GM23338 (cell line): ENCODE data around the gene CFB.

ENCODE experiments used
- ETS1 ChIP-seq: IDR thresholded peaks from 2 replicates; pipeline ENCODE4 v1.6.1; 2016; ENCODE audit warnings: antibody characterized with exemption
- EZH2 ChIP-seq: fragments of 200-600 bp; sonication (generic); IDR thresholded peaks from one replicate; pipeline ENCODE4 v1.8.0; 2017; ENCODE audit warnings: antibody characterized with exemption, mild to moderate bottlenecking, low read depth; ENCODE audit not compliant: unreplicated experiment
- TF ChIP-seq, protein P1 (sequence below), 2 experiments: fragments of 200-600 bp in 1 of 2; sonication (generic) in 1 of 2; conservative IDR thresholded peaks; 2 replicates each; pipeline versions ENCODE4 v1.5.1 to v1.6.1; 2016 to 2017; ENCODE audit warnings: antibody characterized with exemption in 2 of 2, low read depth in 2 of 2, mild to moderate bottlenecking in 2 of 2, moderate library complexity in 1 of 2
- TF ChIP-seq, protein P2 (sequence below): IDR thresholded peaks from one replicate; pipeline ENCODE4 v1.6.1; 2018; ENCODE audit warnings: antibody characterized with exemption; ENCODE audit not compliant: unreplicated experiment
- TF ChIP-seq, protein P3 (sequence below): fragments of 250-450 bp; sonication (Bioruptor Pico); IDR thresholded peaks from 2 replicates; pipeline ENCODE4 v1.5.0; 2020; ENCODE audit warnings: mild to moderate bottlenecking, moderate library complexity

- TF ChIP-seq, protein P1, sequence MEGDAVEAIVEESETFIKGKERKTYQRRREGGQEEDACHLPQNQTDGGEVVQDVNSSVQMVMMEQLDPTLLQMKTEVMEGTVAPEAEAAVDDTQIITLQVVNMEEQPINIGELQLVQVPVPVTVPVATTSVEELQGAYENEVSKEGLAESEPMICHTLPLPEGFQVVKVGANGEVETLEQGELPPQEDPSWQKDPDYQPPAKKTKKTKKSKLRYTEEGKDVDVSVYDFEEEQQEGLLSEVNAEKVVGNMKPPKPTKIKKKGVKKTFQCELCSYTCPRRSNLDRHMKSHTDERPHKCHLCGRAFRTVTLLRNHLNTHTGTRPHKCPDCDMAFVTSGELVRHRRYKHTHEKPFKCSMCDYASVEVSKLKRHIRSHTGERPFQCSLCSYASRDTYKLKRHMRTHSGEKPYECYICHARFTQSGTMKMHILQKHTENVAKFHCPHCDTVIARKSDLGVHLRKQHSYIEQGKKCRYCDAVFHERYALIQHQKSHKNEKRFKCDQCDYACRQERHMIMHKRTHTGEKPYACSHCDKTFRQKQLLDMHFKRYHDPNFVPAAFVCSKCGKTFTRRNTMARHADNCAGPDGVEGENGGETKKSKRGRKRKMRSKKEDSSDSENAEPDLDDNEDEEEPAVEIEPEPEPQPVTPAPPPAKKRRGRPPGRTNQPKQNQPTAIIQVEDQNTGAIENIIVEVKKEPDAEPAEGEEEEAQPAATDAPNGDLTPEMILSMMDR (conservative IDR thresholded peaks at IDR 0.05; ENCODE audit: low read depth in 2 of 2) = no peak
- no peak for TF ChIP-seq EZH2
- TF ChIP-seq ETS1 = no peak
- TF ChIP-seq, protein P2, sequence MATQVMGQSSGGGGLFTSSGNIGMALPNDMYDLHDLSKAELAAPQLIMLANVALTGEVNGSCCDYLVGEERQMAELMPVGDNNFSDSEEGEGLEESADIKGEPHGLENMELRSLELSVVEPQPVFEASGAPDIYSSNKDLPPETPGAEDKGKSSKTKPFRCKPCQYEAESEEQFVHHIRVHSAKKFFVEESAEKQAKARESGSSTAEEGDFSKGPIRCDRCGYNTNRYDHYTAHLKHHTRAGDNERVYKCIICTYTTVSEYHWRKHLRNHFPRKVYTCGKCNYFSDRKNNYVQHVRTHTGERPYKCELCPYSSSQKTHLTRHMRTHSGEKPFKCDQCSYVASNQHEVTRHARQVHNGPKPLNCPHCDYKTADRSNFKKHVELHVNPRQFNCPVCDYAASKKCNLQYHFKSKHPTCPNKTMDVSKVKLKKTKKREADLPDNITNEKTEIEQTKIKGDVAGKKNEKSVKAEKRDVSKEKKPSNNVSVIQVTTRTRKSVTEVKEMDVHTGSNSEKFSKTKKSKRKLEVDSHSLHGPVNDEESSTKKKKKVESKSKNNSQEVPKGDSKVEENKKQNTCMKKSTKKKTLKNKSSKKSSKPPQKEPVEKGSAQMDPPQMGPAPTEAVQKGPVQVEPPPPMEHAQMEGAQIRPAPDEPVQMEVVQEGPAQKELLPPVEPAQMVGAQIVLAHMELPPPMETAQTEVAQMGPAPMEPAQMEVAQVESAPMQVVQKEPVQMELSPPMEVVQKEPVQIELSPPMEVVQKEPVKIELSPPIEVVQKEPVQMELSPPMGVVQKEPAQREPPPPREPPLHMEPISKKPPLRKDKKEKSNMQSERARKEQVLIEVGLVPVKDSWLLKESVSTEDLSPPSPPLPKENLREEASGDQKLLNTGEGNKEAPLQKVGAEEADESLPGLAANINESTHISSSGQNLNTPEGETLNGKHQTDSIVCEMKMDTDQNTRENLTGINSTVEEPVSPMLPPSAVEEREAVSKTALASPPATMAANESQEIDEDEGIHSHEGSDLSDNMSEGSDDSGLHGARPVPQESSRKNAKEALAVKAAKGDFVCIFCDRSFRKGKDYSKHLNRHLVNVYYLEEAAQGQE = no peak
- TF ChIP-seq, protein P3, sequence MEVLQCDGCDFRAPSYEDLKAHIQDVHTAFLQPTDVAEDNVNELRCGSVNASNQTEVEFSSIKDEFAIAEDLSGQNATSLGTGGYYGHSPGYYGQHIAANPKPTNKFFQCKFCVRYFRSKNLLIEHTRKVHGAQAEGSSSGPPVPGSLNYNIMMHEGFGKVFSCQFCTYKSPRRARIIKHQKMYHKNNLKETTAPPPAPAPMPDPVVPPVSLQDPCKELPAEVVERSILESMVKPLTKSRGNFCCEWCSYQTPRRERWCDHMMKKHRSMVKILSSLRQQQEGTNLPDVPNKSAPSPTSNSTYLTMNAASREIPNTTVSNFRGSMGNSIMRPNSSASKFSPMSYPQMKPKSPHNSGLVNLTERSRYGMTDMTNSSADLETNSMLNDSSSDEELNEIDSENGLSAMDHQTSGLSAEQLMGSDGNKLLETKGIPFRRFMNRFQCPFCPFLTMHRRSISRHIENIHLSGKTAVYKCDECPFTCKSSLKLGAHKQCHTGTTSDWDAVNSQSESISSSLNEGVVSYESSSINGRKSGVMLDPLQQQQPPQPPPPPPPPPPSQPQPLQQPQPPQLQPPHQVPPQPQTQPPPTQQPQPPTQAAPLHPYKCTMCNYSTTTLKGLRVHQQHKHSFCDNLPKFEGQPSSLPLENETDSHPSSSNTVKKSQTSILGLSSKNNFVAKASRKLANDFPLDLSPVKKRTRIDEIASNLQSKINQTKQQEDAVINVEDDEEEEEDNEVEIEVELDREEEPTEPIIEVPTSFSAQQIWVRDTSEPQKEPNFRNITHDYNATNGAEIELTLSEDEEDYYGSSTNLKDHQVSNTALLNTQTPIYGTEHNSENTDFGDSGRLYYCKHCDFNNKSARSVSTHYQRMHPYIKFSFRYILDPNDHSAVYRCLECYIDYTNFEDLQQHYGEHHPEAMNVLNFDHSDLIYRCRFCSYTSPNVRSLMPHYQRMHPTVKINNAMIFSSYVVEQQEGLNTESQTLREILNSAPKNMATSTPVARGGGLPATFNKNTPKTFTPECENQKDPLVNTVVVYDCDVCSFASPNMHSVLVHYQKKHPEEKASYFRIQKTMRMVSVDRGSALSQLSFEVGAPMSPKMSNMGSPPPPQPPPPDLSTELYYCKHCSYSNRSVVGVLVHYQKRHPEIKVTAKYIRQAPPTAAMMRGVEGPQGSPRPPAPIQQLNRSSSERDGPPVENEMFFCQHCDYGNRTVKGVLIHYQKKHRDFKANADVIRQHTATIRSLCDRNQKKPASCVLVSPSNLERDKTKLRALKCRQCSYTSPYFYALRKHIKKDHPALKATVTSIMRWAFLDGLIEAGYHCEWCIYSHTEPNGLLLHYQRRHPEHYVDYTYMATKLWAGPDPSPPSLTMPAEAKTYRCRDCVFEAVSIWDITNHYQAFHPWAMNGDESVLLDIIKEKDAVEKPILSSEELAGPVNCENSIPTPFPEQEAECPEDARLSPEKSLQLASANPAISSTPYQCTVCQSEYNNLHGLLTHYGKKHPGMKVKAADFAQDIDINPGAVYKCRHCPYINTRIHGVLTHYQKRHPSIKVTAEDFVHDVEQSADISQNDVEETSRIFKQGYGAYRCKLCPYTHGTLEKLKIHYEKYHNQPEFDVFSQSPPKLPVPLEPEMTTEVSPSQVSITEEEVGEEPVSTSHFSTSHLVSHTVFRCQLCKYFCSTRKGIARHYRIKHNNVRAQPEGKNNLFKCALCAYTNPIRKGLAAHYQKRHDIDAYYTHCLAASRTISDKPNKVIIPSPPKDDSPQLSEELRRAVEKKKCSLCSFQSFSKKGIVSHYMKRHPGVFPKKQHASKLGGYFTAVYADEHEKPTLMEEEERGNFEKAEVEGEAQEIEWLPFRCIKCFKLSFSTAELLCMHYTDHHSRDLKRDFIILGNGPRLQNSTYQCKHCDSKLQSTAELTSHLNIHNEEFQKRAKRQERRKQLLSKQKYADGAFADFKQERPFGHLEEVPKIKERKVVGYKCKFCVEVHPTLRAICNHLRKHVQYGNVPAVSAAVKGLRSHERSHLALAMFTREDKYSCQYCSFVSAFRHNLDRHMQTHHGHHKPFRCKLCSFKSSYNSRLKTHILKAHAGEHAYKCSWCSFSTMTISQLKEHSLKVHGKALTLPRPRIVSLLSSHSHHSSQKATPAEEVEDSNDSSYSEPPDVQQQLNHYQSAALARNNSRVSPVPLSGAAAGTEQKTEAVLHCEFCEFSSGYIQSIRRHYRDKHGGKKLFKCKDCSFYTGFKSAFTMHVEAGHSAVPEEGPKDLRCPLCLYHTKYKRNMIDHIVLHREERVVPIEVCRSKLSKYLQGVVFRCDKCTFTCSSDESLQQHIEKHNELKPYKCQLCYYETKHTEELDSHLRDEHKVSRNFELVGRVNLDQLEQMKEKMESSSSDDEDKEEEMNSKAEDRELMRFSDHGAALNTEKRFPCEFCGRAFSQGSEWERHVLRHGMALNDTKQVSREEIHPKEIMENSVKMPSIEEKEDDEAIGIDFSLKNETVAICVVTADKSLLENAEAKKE (CRISPR knock-in tag) = no peak
Observed at GRCh38 chr6:31911826-31912585, 33.9 kb upstream of the CFB start.
